Lung (tissue), 12 donors: Measurements from ENCODE around the gene MDC1. TPM values are rescaled to one million over a fixed set of nuclear protein-coding genes. Genes with fewer than 3 reads are reported as not detected.

ENCODE experiments used
- ATAC-seq: fragments of 200-7000 bp; cut with Tn5 transposase; one replicate; pipeline ENCODE4 v1.9.1; 2020; ENCODE audit warnings: moderate number of reproducible peaks; ENCODE audit not compliant: insufficient read depth, low FRiP score
- DNase-seq, 3 donors: peaks; one replicate each; pipeline ENCODE4 v3.0.0-alpha.2; 2013 to 2017
- H3K27ac ChIP-seq, 2 donors: one replicate each; pipeline ENCODE4 v1.5.1; 2013; ENCODE audit warnings: mild to moderate bottlenecking in 2 of 2, moderate library complexity in 2 of 2, control low read depth in 1 of 2, inconsistent platforms in 1 of 2, low read depth in 1 of 2, low read length in 1 of 2
- H3K27me3 ChIP-seq, 3 donors: one replicate each; pipeline ENCODE4 v1.5.1; 2013; ENCODE audit warnings: low read length in 2 of 3; ENCODE audit not compliant: control insufficient read depth in 3 of 3, insufficient read depth in 3 of 3
- H3K36me3 ChIP-seq, 4 donors: one replicate each; pipeline ENCODE4 v1.5.1; 2013; ENCODE audit warnings: low read length in 4 of 4, mild to moderate bottlenecking in 1 of 4, moderate library complexity in 1 of 4; ENCODE audit not compliant: control insufficient read depth in 4 of 4, insufficient read depth in 4 of 4
- H3K4me1 ChIP-seq, 5 donors: one replicate each; pipeline ENCODE4 v1.5.1; 2013; ENCODE audit warnings: low read length in 5 of 5, mild to moderate bottlenecking in 2 of 5, moderate library complexity in 1 of 5; ENCODE audit not compliant: control insufficient read depth in 5 of 5, insufficient read depth in 5 of 5
- H3K4me3 ChIP-seq: one replicate; pipeline ENCODE4 v1.5.1; 2013; ENCODE audit warnings: mild to moderate bottlenecking, control low read depth, moderate library complexity
- H3K9ac ChIP-seq, 2 donors: one replicate each; pipeline ENCODE4 v1.5.1; 2013; ENCODE audit warnings: low read length in 2 of 2, control low read depth in 1 of 2; ENCODE audit not compliant: insufficient read depth in 1 of 2
- H3K9me3 ChIP-seq, 4 donors: one replicate each; pipeline ENCODE4 v1.5.1; 2013; ENCODE audit warnings: low read length in 3 of 4, mild to moderate bottlenecking in 1 of 4, moderate library complexity in 1 of 4; ENCODE audit not compliant: control insufficient read depth in 4 of 4, insufficient read depth in 3 of 4
- WGBS, 2 donors: extraction: QIAGEN DNeasy Blood & Tissue Kit; methylation state at CpG; one replicate each; pipeline ENCODE4 v1.1.7; 2013; 5-methylcytosine and 5-hydroxymethylcytosine counted together
- polyA plus RNA-seq, 2 donors: library from polyadenylated mRNA; stranded (reverse); fragments of 200-250 nt; gene quantifications; one replicate each; pipeline ENCODE4 v1.2.1, GENCODE V29; 2013
- total RNA-seq, 2 donors: library from RNA; depleted of rRNA in 1 of 2; stranded (reverse); fragments of >200 nt in 1 of 2; gene quantifications; one replicate each; pipeline ENCODE4 v1.2.1, GENCODE V29; 2014 to 2021
- TF ChIP-seq, protein P1 (sequence below): IDR thresholded peaks from 2 replicates; pipeline ENCODE4 v1.5.1; 2012; ENCODE audit warnings: mild to moderate bottlenecking; ENCODE audit errors: control extremely low read depth, extremely low read depth
- donor health status: control.
- donor health status: control.
- donor health status: Bipolar disorder and iron deficiency.
- donor health status: healthy.
- donor health status: DM: yes; HTN: yes; CAD: no.

MDC1 gene
- total and polyA plus RNA-seq, 4 donors, result 9.9 to 34.0 (median 12.4) TPM

DNA sequence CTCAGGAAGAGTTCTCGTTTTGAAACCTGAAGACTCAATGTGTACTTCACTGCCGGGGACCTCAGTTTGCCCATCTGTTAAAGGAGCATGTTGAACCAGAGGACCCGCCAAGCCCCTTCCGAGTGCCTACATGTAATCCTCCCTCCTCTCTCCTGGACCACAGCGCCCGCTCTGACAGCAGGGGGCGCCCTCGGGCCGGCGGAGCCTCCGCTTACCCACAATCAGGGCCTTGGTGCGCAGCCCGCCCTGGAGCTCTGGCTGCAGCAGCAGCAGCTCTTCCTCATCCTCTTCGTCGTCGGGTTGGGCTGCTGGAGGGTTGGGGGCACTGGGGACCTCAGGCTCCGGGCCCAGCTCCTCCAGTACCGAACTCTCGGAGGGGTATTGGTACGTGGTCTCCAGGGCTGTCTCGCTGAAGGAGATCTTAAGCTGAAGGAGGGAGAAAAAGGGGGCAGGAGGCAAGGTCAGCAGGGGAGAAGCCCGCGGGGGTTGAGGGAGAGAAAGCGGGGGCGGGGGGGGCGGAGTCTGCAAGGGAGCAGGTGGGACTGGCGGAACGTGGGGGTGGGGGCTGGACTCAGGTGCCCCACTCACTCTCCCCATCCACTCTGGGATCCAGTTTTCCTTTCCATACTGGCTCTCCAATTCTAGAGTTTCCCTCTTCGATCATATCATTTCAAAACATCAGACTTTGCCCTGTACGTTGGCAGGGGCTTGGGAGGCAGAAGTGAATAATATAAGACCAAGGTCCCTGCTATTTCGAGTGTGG, 37.9 kb downstream of the MDC1 start:
- DNase-seq (peak; percentile 76 to 86 (median 80)), ATAC-seq (peak; percentile 72)
- Histone ChIP-seq H3K9me3 (no peaks in the 10 kb centered on the region), H3K27me3 (no peaks in the 10 kb centered on the region), H3K36me3 (peaks cover 13 to 24% (median 15%) of the 10 kb centered on the region in 4 donors), H3K9ac (no peak overlapping the region), H3K4me1 (peaks cover 0 to 27% (median 5%) of the 10 kb centered on the region in 5 donors), H3K27ac (no peak overlapping the region), H3K4me3 (peak overlapping the region; percentile 10)
- TF ChIP-seq, protein P1, sequence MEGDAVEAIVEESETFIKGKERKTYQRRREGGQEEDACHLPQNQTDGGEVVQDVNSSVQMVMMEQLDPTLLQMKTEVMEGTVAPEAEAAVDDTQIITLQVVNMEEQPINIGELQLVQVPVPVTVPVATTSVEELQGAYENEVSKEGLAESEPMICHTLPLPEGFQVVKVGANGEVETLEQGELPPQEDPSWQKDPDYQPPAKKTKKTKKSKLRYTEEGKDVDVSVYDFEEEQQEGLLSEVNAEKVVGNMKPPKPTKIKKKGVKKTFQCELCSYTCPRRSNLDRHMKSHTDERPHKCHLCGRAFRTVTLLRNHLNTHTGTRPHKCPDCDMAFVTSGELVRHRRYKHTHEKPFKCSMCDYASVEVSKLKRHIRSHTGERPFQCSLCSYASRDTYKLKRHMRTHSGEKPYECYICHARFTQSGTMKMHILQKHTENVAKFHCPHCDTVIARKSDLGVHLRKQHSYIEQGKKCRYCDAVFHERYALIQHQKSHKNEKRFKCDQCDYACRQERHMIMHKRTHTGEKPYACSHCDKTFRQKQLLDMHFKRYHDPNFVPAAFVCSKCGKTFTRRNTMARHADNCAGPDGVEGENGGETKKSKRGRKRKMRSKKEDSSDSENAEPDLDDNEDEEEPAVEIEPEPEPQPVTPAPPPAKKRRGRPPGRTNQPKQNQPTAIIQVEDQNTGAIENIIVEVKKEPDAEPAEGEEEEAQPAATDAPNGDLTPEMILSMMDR, result peak; percentile 99
- WGBS, 2 donors, result 12 to 13% methylated on average over 30 to 31 of the region's 31 CpGs

DNA sequence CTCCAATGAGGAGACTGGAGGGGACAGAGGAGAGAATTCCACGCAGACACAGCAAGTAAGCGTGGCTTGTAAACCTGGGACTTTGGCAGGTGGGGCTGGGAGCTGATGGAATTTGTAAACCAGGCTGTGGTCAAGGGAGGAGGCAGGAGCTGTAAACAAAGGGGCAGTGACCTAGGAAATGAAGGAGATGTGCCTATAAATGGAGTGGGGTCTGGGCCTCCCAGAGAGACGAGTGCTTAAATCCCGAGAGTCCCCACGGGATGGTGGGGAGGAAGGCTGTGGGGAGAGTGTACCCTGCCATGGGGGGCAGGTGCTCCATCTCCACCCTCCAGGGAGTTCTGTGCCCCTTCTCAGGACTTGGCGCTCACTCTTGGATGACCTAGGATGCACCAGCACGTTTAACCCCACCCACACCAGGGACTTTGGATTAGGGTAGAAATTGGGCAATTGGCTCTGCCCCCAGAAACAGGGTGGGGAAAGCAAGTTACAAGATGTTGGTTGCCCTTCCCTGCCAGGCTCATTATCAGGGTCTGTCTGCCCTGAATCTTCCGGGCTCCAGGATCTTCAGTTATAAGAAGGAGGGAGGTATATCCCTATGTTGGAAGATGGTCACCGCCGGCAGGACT, 40.3 kb downstream of the MDC1 start:
- H3K36me3 ChIP-seq, result peaks cover 13 to 24% (median 16%) of the 10 kb centered on the region in 4 donors
- no peak overlapping the region for H3K9ac ChIP-seq
- no peaks in the 10 kb centered on the region for H3K9me3 ChIP-seq
- H3K4me1 ChIP-seq, result peaks cover 0 to 8% (median 1%) of the 10 kb centered on the region in 5 donors
- 86 to 89% methylated on average over 10 of the region's 10 CpGs for WGBS, 2 donors
- DNase-seq (no peak), ATAC-seq (no peak)
- TF ChIP-seq, protein P1, result no peak
- no peak overlapping the region for H3K27ac ChIP-seq
- H3K27me3 ChIP-seq, result no peaks in the 10 kb centered on the region
- no peak overlapping the region for H3K4me3 ChIP-seq

DNA sequence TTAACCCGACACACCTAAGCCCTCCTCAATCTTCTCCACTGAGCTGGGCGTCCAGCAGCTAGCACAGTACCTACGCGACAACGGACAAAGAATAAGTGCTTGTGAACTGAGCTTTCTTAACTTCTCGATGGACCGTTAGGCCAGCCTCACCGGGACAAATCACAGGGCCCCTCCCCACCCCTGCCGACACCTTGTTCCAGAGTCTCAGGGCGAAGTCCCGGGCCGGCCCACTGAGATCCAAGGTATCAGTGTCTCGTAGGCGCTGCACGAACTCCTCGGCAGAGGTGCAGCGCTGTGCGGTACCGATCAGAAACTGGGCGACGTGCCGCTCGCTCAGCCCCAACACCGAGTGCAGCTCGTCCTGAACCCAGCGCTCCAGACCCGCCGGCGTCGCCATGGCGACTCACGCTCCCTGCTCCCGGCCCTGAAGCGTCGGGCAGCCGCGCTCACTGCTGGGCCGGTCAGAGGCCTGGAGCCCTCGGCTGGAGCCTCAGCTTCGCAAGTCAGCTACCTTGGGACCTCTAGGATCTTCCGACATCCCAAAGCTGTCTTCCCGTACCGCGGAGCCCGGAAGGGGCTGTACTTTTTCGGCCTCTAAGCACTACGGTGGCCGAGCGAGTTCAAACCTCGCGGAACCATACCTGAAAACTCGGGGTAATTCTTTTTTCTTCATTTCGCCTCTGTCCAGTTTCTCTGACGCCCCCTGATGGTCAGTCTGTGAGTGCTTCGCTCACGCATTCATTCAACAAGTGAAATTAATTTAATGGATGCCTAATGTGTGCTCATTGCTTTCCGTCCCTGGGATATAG, 44.4 kb downstream of the MDC1 start, which contains the start of gene DHX16:
Gene DHX16 (minus strand): TSS at position 562 of the 809 bp plus-strand sequence. CDS start 165 bp downstream, at position 397.
- Histone ChIP-seq H3K4me1 (peaks cover 0 to 8% (median 3%) of the 10 kb centered on the region in 5 donors), H3K27me3 (no peaks in the 10 kb centered on the region), H3K9me3 (no peaks in the 10 kb centered on the region), H3K36me3 (peaks cover 19 to 23% (median 22%) of the 10 kb centered on the region in 4 donors), H3K27ac (peak within 1 kb of the TSS; percentile 45 to 91), H3K4me3 (peak within 1 kb of the TSS; percentile 65), H3K9ac (peak within 1 kb of the TSS; percentile 77 to 89)
- 0% methylated on average over 57 of the region's 57 CpGs for WGBS, 2 donors
- DNase-seq, result peak; percentile 96 to 98 (median 98)
- TF ChIP-seq, protein P1, result peak; percentile 92
- ATAC-seq, result peak; percentile 92
